WTC11 (cell line): Measurements from ENCODE around the gene TMEM183A. TPM values are rescaled to one million over a fixed set of nuclear protein-coding genes. Genes with fewer than 3 reads are reported as not detected.
A peak's percentile ranks its signal among the peaks of the same experiment; 100 is the strongest.

Source experiments
- ATAC-seq: fragments of 200-7000 bp; cut with Tn5 transposase; 2 replicates; pipeline ENCODE4 v1.10.0; 2021; ENCODE audit warnings: mild to moderate bottlenecking, moderate library complexity
- CTCF ChIA-PET: fragments of 300-600 bp; sonication (Branson Sonifier 250); formaldehyde crosslinking; loops from one replicate; lab custom pipeline; 2021; ENCODE audit warnings: antibody characterized with exemption; lab: Charles Lee
- POLR2A ChIA-PET: fragments of 350-600 bp; sonication (Branson Sonifier 250); formaldehyde crosslinking; loops from one replicate; lab custom pipeline; 2021; ENCODE audit warnings: antibody characterized with exemption; lab: Charles Lee
- DNase-seq: peaks from one replicate; pipeline ENCODE4 v3.0.0; 2021; ENCODE audit warnings: low spot score
- H3K27ac Mint-ChIP-seq: 2 replicates; pipeline ENCODE4 v1.8.0; 2021; ENCODE audit warnings: mixed read lengths
- H3K27me3 Mint-ChIP-seq: 2 replicates; pipeline ENCODE4 v1.8.0; 2021; ENCODE audit warnings: low read depth, mild to moderate bottlenecking, moderate library complexity, mixed read lengths
- H3K36me3 Mint-ChIP-seq: 2 replicates; pipeline ENCODE4 v1.8.0; 2021; ENCODE audit warnings: mixed read lengths
- H3K4me1 Mint-ChIP-seq: 2 replicates; pipeline ENCODE4 v1.8.0; 2022; ENCODE audit warnings: mixed read lengths
- H3K4me3 Mint-ChIP-seq: 2 replicates; pipeline ENCODE4 v1.8.0; 2021; ENCODE audit warnings: mild to moderate bottlenecking, moderate library complexity, mixed read lengths
- H3K9me3 Mint-ChIP-seq: 2 replicates; pipeline ENCODE4 v1.8.0; 2021; ENCODE audit warnings: mixed read lengths
- CREM ChIP-seq: sonication (generic); formaldehyde crosslinking; IDR thresholded peaks from 2 replicates; pipeline ENCODE4 v1.8.1; 2022; ENCODE audit warnings: mild to moderate bottlenecking, missing genetic modification reagents, moderate library complexity
- FOXP1 ChIP-seq: sonication (generic); formaldehyde crosslinking; IDR thresholded peaks from 2 replicates; pipeline ENCODE4 v1.8.0; 2022; ENCODE audit warnings: missing genetic modification reagents, mild to moderate bottlenecking, moderate library complexity, borderline replicate concordance
- GABPB1 ChIP-seq: sonication (generic); formaldehyde crosslinking; IDR thresholded peaks from 2 replicates; pipeline ENCODE4 v1.8.1; 2023; ENCODE audit warnings: mild to moderate bottlenecking, missing genetic modification reagents
- GRHL2 ChIP-seq: fragments of 250-450 bp; sonication (Bioruptor Pico); IDR thresholded peaks from 2 replicates; pipeline ENCODE4 v1.8.0; 2022; ENCODE audit warnings: mild to moderate bottlenecking, moderate library complexity; ENCODE audit not compliant: insufficient replicate concordance, severe bottlenecking
- IRF2 ChIP-seq: sonication (generic); formaldehyde crosslinking; IDR thresholded peaks from 2 replicates; pipeline ENCODE4 v1.8.0; 2022; ENCODE audit warnings: low read depth, missing genetic modification reagents, borderline replicate concordance
- JAZF1 ChIP-seq: fragments of 250-450 bp; sonication (Bioruptor Pico); IDR thresholded peaks from 2 replicates; pipeline ENCODE4 v1.9.0; 2021; ENCODE audit warnings: moderate library complexity, mild to moderate bottlenecking, inconsistent platforms
- MAX ChIP-seq: sonication (generic); formaldehyde crosslinking; IDR thresholded peaks from 2 replicates; pipeline ENCODE4 v1.8.0; 2022; ENCODE audit warnings: mild to moderate bottlenecking, missing genetic modification reagents
- MLX ChIP-seq: sonication (generic); formaldehyde crosslinking; IDR thresholded peaks from 2 replicates; pipeline ENCODE4 v1.8.1; 2023; ENCODE audit warnings: mild to moderate bottlenecking, missing genetic modification reagents, moderate library complexity
- MYBL2 ChIP-seq: sonication (generic); formaldehyde crosslinking; IDR thresholded peaks from 2 replicates; pipeline ENCODE4 v1.8.1; 2023; ENCODE audit warnings: mild to moderate bottlenecking, moderate library complexity, missing genetic modification reagents
- PRRX2 ChIP-seq: fragments of 250-450 bp; sonication (Bioruptor Pico); IDR thresholded peaks from 2 replicates; pipeline ENCODE4 v1.8.0; 2021; ENCODE audit warnings: mild to moderate bottlenecking
- TEAD1 ChIP-seq: sonication (generic); formaldehyde crosslinking; IDR thresholded peaks from 2 replicates; pipeline ENCODE4 v1.8.0; 2022; ENCODE audit warnings: mild to moderate bottlenecking, missing genetic modification reagents
- ZBTB21 ChIP-seq: sonication (generic); formaldehyde crosslinking; IDR thresholded peaks from 2 replicates; pipeline ENCODE4 v1.8.1; 2023; ENCODE audit warnings: mild to moderate bottlenecking, missing genetic modification reagents, borderline replicate concordance
- total RNA-seq: library from RNA; stranded (reverse); gene quantifications from 3 replicates; pipeline ENCODE4 v1.2.3, GENCODE V29; 2021
- TF ChIP-seq, protein P1 (sequence below): fragments of 250-450 bp; sonication (Bioruptor Pico); IDR thresholded peaks from 2 replicates; pipeline ENCODE4 v1.9.0; 2021; ENCODE audit warnings: moderate library complexity, mild to moderate bottlenecking, inconsistent platforms, borderline replicate concordance
- TF ChIP-seq, protein P2 (sequence below): sonication (generic); formaldehyde crosslinking; IDR thresholded peaks from 2 replicates; pipeline ENCODE4 v1.8.0; 2022; ENCODE audit warnings: mild to moderate bottlenecking, missing genetic modification reagents
- TF ChIP-seq, protein P3 (sequence below): fragments of 250-450 bp; sonication (Bioruptor Pico); IDR thresholded peaks from 2 replicates; pipeline ENCODE4 v1.8.0; 2021; ENCODE audit warnings: mild to moderate bottlenecking
- TF ChIP-seq, protein P4 (sequence below): sonication (generic); formaldehyde crosslinking; IDR thresholded peaks from 2 replicates; pipeline ENCODE4 v1.8.0; 2022; ENCODE audit warnings: mild to moderate bottlenecking, missing genetic modification reagents

TMEM183A gene
- total RNA-seq, 1 experiment from 2014 or later = 108 TPM

DNA sequence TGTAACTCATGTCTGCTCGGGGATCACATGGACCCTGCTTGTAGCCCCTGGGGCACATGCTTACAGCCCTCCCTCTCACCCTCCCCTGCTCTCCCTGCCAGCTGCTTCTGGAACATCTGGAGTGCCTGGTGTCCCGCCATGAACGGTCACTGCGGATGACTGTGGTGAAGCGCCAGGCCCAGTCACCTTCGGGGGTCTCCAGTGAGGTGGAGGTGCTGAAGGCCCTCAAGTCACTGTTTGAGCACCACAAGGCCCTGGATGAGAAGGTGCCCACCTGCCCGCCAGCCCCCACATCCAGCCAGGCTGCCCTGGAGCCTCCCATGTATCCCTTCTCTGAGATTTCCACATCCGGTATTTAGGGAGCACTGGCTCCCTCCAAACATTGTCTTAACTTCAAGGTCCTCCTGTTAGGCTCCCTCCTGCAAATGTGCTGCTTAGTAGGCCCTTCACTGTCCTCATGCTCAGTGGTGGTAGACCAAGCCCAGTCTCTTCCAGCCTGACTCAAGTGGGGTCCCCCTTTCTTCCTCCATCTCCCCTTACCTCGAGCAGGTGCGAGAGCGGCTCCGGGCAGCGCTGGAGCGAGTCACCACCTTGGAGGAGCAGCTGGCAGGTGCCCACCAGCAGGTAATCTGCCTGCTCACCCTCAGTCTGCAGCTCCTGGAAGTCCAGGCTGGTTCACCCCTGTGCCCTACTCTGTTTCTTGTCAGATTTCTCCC lies 36.8 kb downstream of the TMEM183A start:
- H3K27me3 Mint-ChIP-seq = no peaks in the 10 kb centered on the region; the same call in 1 of the 2 replicates
- no peaks in the 10 kb centered on the region for H3K9me3 Mint-ChIP-seq
- peaks cover 27% of the 10 kb centered on the region for H3K36me3 Mint-ChIP-seq
- POLR2A ChIA-PET = no interaction called here
- TF ChIP-seq GRHL2 (CRISPR knock-in tag) = no peak
- no peak for TF ChIP-seq JAZF1 (CRISPR knock-in tag)
- no peak for TF ChIP-seq CREM (CRISPR knock-in tag)
- no peak for TF ChIP-seq GABPB1 (CRISPR knock-in tag)
- no peak for TF ChIP-seq MLX
- TF ChIP-seq, protein P1, sequence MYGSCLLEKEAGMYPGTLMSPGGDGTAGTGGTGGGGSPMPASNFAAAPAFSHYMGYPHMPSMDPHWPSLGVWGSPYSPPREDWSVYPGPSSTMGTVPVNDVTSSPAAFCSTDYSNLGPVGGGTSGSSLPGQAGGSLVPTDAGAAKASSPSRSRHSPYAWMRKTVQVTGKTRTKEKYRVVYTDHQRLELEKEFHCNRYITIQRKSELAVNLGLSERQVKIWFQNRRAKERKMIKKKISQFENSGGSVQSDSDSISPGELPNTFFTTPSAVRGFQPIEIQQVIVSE = no peak
- CTCF ChIA-PET = interaction anchor here (0.6 to 8.9 kb wide), 6 partner anchors 9 to 224 kb away, joined by 3 to 412 read pairs (median 4); partner anchors contain the start of gene ADORA1
- ATAC-seq (no peak), DNase-seq (no peak)
- no peak overlapping the region for H3K4me3 Mint-ChIP-seq
- H3K4me1 Mint-ChIP-seq = peaks cover 30% of the 10 kb centered on the region
- H3K27ac Mint-ChIP-seq = no peak overlapping the region

- Mint-ChIP-seq H3K9me3 (no peaks in the 10 kb centered on the region), H3K4me1 (peaks cover 23% of the 10 kb centered on the region), H3K27ac (peak overlapping the region; percentile 52), H3K36me3 (peaks cover 23% of the 10 kb centered on the region), H3K27me3 (no peaks in the 10 kb centered on the region; the same call in 1 of the 2 replicates), H3K4me3 (no peak overlapping the region)
- TF ChIP-seq GABPB1 (CRISPR knock-in tag) (no peak), ZBTB21 (CRISPR knock-in tag) (no peak), MAX (CRISPR knock-in tag) (no peak), FOXP1 (CRISPR knock-in tag) (no peak), MYBL2 (no peak), TEAD1 (CRISPR knock-in tag) (no peak), PRRX2 (CRISPR knock-in tag) (no peak), IRF2 (CRISPR knock-in tag) (no peak)
- TF ChIP-seq, protein P2, sequence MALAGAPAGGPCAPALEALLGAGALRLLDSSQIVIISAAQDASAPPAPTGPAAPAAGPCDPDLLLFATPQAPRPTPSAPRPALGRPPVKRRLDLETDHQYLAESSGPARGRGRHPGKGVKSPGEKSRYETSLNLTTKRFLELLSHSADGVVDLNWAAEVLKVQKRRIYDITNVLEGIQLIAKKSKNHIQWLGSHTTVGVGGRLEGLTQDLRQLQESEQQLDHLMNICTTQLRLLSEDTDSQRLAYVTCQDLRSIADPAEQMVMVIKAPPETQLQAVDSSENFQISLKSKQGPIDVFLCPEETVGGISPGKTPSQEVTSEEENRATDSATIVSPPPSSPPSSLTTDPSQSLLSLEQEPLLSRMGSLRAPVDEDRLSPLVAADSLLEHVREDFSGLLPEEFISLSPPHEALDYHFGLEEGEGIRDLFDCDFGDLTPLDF (CRISPR knock-in tag) = no peak
- TF ChIP-seq, protein P3, sequence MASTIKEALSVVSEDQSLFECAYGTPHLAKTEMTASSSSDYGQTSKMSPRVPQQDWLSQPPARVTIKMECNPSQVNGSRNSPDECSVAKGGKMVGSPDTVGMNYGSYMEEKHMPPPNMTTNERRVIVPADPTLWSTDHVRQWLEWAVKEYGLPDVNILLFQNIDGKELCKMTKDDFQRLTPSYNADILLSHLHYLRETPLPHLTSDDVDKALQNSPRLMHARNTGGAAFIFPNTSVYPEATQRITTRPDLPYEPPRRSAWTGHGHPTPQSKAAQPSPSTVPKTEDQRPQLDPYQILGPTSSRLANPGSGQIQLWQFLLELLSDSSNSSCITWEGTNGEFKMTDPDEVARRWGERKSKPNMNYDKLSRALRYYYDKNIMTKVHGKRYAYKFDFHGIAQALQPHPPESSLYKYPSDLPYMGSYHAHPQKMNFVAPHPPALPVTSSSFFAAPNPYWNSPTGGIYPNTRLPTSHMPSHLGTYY (CRISPR knock-in tag) = no peak
- TF ChIP-seq, protein P4, sequence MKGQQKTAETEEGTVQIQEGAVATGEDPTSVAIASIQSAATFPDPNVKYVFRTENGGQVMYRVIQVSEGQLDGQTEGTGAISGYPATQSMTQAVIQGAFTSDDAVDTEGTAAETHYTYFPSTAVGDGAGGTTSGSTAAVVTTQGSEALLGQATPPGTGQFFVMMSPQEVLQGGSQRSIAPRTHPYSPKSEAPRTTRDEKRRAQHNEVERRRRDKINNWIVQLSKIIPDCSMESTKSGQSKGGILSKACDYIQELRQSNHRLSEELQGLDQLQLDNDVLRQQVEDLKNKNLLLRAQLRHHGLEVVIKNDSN (CRISPR knock-in tag) = no peak
- POLR2A ChIA-PET = no interaction called here
- CTCF ChIA-PET = interaction anchor here (1.2 to 8.9 kb wide), 4 partner anchors 9 to 223 kb away, joined by 4 to 369 read pairs (median 8); partner anchors contain the start of gene ADORA1
- ATAC-seq (no peak), DNase-seq (no peak)
Measured at GRCh38 chr1:203044546-203045250, 37.5 kb downstream of the TMEM183A start.
